HG03342 (cell line): Measurements from ENCODE around the gene PPOX.

Experiments used
- ATAC-seq: cut with Tn5 transposase; IDR thresholded peaks from one replicate; pipeline ENCODE4 v1.9.1; 2021; ENCODE audit warnings: mild to moderate bottlenecking, moderate library complexity; ENCODE audit not compliant: unreplicated experiment

PPOX gene

DNA sequence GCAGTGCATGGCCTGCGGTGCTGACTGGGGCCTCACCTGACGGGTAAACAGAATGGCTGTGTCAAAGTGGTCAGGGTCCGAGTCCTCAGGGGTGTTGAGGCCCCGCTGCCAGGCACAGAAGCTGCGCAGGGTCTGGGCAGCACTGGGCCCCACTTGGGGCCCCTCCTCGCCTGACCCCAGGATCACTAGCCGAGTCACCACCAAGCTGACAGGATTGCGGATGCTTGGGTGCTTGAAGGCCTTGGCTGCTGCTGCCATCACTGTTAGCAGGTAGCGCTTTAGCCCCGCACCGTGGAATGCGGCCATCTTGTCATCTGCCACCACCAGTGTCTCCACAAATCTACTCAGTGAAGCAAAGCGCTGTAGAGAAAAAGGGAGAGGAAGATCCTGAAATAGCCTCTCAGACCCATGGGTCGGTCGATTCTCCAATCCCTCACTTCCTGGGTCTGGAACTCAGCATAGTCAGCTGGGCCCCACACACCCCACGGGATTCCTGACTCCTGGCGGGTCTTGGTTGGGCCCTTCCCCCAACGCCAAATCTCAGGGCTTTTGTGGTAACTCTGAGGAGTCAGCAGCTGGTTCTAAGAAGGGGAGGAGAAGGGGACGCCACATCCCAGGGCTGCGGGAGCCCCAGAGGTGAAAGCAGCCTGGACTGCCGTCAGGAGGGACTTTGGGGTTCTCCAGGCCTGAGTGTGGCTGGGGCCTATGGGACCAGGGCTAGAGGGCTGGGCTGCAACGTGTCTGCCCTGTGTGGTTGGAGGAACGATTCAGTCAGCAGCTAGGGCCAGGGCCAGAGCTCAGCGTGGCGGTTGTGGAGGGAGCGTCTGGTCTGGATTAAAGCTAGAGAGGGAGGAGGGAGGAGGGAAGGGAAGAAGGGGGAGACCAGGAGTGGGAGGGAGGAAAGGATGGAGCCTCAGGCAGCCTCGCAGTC, 30.6 kb downstream of the PPOX start:
- no peak for ATAC-seq

DNA sequence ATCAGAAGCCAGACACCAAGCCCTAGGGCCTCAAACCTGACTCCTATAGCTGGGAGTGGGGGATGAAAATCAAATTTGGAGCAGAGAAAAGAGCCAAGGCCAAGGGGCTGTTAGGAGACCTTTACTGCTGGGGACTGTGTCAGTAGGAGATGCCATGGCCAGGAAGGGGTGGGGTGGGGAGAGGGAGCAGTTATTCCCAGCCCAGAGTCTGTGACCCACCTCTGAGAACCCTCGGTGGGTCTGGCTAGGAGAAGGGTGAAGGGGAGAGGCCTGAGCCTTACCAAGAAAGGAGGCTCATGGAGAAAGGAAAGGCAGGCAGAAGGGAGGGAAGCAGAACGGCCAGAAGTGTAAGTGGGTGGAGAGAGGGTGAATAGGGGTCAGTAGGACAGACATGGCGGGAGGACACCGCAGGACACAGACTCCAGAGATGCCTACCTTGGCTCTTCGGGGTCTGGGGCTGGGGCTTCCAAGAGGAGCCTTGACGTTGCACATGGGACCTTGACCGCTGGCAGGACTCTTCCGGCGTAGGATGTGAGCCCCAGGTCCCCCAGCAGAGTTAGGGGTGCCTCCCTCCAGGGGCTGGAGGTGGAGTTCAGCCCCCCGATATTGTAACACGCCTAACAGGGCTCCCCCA, 31.5 kb downstream of the PPOX start:
- ATAC-seq: no peak

DNA sequence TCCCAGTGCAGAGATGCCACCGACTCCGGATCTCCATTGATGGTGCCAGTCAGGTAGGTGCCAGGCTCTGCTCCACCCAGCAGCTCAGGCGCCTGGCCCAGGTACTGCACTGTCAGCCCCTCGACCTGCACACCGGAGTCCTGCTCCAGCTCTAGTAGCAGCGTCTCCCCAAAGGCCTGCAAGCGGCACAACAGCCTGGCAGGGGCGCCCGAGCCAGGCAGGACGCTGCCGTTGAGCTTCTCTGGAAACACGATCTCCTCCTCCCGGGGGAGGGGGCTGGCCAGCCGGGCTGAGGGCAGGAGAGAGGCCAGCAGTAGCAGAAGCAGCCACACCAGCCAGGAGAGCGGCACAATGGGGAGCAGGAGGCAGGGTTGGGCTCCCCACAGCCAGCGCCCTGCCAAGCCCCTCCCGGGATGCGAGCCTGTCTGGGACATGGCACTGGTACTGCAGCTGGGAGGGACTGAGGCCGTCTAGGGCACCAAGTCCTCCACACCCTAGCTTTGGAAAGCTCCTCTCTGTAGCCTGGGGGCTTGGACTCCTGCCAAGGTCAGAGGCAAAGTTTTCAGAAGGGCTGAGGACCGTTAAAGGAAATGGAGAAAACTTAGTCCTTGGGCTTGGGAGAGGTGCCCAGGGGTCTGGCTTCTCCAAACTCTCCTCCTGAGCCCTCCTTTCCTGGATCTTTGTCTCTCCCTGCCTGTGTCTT, 32.1 kb downstream of the PPOX start:
- no peak for ATAC-seq

DNA sequence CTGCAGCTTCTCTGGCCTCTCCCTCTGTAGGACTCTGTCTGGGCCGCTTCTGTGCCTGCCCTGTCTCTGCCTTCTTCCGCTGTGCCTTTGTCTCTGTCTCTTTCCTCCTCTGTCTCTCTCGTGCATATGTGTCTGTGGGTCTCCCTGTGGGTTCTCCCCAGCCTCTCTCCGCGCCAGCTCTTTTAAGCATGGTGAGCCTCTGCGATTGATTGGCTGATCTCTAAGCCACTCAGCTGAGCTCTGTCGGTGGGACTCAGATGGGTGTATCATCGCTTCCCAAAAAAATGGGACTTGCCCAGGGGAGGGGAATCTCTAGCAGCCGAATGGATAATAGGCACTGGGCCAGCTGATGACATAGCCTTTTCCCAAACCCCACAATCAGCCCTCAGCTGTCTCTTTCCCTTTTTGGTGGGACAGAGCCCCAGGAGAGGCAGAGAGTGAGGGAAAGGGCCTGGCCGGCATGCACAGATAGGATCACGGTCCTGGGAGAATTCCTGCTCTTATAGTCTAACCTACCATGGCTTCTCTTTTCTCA, 32.7 kb downstream of the PPOX start, which contains the start of gene ADAMTS4:
TSS of gene ADAMTS4 (minus strand) at position 158 of the 535 bp plus-strand sequence. CDS start 427 bp downstream, outside the sequence.
- no peak for ATAC-seq

DNA sequence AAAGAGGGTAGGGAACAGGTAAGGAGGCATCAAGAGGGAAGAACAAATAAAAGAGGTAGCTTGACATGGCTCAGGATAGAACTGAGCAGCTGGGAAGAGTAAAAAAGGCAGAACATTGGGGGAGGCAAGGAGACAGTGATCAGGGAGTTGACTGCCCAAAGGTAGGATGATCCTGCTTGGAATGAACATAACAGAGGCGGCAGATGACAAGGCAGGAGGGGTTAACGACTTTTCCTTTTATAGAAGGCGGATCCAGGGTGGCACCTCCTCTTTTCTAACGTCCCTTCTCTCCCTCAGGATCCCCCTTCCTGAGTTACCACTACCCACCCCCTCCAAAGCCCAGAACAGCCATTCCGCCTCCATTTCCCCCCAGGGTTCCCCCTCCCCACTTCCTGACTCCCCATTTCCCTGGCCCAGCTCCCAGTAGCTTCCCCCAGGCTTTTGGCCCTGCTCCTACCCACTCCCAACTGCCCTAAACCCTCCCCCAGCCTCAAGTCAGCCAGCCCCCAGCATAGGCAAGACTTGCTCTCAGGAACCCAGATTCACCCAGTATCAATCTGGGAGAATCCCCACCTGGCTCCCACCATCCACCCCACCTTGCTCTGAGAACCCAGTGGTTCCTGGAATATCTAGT, 33.4 kb downstream of the PPOX start:
- no peak for ATAC-seq

DNA sequence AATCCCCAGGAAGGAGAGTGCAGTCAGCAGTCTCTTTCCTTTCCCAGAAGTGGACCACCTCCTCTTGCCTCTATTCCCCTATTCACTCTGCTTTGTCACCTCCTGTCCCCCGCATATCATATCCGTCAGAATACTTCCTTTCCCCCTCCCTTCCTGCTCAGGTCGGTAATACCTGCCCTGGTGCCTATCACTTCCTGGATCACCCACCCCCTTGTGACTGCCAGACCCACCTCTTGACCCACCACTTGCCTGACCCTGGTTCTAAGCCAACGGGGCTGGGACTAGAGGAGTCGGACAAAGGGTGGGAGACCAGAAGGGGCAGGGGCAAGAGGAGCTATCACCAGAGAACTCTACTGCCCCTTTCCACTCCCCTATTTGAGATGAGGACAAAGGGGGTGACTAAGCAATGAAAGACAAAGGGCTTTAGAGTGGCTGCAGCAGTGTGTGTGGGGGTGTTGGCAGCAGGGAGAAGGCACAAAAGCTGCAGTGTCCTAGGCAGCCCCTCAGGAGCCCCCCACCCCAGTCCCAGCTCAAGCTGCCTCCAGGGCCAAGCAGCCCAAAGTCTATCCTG, 34.3 kb downstream of the PPOX start:
- no peak for ATAC-seq

DNA sequence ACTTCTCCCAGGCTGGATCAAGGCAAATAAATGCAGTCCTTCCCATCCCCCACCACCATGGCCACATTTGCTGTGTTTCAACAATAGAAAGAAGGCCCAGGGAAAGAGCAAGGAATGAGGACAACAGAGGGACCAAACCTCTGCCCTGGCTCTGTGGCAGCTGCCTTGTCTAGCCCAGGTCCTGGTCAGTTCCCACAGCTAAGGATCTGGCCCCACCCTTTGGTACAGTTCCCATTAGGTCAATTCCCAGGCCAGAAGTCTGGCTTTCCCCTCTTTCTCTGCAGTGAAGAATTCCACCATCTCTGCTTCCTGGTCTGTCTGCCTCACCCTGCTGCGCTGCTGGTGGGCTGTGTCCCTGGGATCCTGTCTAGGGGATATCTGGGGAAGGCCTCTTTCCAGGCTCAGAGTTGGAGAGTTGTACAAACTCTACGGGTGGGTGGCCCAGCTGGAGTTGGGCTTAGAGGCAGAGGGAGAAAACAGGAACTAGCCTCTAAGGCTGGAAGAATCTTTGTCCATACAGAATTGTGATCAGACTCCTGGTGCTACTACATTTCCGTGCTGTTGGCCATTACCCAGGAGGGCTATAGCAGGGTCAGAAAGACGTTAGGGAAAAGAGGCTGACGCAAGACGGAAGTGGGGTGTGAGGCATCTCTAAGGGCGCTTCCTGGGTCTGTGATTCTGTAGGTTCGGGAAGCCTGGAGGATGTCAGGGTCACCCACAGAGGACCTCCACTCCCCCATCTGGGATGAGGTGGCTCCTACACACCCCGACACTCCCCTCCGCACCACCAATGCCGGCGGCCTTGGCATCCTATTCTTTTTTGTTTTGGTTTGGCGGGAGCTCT, 35.0 kb downstream of the PPOX start:
- no peak for ATAC-seq

DNA sequence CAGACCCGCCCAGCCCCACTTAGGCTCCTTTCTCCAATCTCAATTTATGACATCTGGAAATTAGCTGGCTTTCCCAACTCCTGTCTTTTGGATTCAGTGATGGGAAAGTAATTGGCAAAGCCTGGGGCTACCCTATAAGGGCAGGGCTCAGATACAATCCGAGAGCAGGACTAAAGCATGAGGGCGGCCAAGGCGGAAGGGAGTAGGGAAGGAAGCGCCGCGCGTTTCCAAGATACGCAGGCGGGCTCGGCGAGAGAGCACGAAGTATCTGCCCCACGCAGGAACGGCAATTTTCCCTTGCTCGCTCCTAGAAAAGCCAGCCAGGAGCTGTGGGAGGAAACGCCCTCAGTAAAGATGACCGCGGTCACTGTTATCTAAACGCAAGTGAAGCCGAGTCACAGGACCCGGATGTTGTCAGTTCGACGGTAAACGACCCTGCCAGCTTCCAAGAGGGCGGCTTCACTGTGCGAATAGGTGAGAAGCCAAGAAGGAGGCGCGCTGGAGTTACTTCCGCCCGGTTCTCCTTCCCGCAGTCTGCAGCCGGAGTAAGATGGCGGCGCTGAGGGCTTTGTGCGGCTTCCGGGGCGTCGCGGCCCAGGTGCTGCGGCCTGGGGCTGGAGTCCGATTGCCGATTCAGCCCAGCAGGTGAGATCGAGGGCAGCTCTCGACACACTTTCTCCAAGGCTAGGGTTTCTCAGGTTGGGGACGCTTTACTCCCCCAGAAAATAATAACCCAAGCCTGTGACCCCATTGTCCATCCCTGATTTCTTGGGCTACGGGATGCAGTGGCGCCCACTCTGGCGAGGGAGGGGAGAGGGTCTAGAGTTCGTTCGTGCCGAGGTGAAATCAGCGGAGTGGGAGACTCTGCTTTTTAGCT, 35.8 kb downstream of the PPOX start, which contains the start of gene NDUFS2:
TSS of gene NDUFS2 (plus strand) at position 532 of the 877 bp plus-strand sequence. CDS start at position 551, 19 bp downstream.
- ATAC-seq: peak; percentile 98

DNA sequence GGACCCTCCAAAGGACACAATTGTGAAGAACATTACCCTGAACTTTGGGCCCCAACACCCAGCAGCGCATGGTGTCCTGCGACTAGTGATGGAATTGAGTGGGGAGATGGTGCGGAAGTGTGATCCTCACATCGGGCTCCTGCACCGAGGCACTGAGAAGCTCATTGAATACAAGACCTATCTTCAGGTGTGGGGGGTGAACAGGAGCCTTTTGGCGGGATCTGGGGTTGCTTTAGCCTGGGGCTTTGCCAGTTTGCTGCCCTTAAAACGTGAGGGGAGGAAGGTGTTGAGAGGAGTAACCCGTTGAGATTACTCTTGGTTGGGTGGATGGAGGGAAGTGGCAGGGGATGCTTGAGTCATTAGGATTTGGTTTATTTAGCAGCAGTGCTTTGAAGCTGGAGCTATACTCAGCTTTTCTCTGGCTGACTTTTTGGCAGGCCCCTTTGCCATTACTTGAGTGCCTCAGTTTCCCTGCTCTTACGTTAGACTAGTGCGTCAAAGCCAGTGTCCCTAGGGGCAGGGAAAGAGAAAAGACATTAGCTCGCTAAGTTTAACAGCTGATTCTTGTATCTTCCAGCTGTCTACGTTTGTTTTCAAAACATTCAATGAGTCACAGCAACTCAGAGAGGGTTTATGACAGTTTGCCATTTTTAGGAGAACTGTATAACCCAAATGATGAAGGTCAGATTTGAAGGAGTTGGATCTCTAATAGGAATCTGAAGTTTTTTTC, 40.4 kb downstream of the PPOX start:
- ATAC-seq: no peak

DNA sequence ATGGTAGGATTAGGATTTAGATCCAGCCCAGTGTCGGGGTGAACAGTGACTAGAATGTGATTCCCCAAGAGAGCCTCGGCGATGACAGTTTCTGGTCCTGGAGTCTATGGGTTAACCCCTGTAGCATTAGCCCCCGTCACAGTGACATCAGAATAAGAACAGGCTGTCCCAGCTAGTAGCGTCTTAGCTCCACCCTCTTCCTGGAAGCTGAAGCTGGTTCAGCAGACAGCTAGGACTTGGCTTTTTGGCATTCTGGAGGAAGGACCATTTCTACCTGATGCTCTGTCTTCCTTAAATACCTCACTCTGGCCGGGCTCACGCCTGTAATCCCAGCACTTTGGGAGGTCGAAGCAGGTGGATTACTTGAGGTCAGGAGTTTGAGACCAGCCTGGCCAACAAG, 40.9 kb downstream of the PPOX start:
- ATAC-seq: no peak

DNA sequence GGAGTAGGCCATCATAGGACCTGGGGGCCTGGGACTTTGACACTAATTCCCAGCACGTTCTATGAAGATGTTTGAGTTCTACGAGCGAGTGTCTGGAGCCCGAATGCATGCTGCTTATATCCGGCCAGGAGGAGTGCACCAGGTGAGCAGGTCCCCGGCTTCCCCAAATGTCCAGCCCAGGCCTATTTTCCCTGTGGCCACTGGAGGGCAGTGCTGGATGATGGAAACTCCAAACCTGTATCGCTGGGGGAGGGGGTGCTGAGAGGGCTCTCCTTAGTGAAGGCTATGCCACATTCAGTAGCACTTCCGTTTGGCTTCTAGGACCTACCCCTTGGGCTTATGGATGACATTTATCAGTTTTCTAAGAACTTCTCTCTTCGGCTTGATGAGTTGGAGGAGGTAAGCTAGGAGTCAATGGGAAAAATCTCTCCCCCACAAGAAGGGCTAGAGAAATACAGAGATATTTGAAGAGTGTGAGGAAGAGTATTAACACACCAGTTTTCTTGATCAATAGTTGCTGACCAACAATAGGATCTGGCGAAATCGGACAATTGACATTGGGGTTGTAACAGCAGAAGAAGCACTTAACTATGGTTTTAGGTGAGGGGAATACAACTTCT, 43.7 kb downstream of the PPOX start:
- no peak for ATAC-seq

DNA sequence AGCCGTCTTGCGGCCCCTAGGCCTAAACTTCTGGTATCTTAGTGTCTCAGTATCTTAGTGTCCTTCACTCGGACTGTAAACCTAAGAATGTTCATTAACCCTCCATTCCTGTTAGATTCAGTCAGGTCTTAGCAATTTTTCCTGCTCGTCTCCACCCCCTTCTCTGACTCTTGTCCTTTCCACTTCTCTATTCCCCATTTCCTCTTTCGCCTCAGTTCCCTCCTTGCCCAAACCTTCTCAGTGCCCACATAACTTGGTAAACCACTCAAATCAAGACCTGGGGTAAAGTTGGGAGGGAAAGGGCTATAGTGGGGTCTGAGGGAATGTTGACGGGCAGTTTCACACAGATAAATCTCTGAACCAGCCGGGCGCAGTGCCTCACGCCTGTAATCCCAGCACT, 48.1 kb downstream of the PPOX start:
- ATAC-seq: no peak

DNA sequence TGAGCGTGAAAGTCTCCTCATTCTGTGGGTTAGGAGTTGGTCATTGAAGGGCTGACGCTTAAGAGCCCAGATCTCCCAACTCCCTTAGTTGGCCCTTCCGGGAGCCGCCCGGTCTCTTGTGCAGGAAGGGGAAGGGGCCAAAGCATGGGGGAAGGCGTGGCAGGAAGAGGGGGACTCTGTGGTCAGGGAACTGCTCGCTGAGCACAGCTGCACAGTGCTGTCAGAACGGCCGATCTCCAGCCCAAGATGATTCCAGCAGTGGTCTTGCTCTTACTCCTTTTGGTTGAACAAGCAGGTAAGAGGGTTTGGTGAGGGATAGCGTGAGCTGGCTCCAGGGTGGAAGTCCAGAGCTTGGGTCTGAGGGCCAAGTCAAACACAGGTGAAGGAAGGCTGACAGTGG, 48.9 kb downstream of the PPOX start, which contains the start of gene FCER1G:
TSS of gene FCER1G (plus strand) at position 220 of the 400 bp plus-strand sequence. CDS start at position 247, 27 bp downstream.
- ATAC-seq: no peak

DNA sequence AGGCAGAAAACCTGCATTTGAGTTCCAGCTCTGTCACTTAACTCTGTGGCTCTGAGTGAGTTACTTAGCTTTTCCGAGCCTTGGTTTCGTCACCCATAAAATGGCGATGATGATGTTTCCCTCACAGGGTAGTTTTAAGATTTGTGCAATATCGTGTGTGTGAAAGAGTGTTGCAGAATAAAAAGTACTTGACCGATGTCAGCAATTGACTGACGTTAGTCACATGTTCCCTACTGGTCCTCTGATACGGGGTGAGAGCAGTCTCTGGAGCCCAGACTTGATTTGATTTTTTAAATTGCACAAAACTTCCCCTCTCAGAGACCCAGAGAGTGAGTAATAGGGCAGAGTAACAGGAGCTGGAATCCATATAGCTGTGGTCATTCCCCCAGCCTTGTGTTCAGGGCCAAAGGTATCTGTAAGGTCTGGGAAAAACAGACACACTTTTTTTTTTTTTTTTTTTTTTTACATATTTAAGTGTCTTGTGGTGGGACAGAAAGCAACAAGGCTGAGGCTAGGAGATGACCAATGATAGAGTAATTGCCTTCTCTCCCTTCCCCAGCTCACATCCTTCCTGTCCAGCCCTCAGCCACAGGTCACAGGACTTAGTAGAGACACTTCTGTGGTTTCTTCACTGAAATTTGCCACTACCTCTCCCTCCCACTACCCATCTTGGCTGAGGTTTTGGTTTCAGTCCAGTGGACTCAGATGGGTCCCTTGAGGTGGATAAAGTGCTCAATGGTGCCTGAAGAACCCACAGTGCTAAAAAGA, 50.9 kb downstream of the PPOX start:
- ATAC-seq: peak; percentile 80

DNA sequence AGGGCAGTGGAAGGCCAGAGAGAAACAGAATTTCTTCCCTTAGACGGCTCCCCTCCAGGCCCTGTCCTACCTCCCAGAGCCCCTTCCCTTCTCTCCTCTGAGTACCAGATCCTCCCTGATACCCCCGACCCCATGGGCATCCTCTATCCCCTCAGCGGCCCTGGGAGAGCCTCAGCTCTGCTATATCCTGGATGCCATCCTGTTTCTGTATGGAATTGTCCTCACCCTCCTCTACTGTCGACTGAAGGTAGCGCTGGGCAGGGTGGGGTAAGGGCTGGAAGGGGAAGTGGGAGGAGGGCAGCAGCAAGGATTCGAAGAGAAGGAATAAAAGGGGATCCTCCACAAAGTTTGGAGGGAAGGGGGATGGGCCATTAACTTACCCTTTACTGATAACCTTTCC, 51.6 kb downstream of the PPOX start:
- no peak for ATAC-seq

DNA sequence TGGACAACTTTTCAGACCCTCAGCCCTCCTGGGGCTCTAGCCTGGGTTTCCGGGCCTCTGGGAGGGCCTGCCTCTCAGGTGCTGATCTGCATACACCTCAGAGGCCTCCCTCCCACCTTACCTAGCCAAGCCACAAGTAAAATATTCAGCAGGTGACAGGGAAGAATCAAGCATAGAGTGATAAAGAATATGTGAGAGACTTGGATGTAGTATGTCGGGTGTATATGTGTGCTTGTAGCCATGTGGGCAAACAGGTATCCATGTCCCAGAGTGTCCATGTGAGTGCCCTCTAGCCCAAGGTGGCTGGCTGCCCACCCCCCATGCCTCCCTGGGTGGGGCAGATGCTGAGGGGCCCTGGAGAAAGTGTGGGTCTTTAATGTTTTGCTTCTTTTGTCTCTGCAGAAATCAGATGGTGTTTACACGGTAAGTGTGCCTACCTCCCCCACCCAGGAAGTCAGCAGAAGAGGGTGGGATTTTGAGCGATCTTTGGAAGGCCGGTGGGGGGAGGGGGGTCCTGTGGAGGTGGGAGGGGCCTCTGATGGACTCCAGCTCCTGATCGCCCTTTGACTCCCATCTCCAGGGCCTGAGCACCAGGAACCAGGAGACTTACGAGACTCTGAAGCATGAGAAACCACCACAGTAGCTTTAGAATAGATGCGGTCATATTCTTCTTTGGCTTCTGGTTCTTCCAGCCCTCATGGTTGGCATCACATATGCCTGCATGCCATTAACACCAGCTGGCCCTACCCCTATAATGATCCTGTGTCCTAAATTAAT, 52.3 kb downstream of the PPOX start:
- ATAC-seq: no peak
